Activated CD4-positive, CD25-positive, alpha-beta regulatory T cell treated with anti-CD3 and anti-CD28 coated beads, Interleukin-2, amount 50 U/mL, for 24 hours (primary cell): ENCODE measurements around the gene ASB10.

Source experiments
- ATAC-seq, 2 donors: fragments of 150-1000 bp; cut with Tn5 transposase; one replicate each; pipeline ENCODE4 v1.10.0; 2021; ENCODE audit warnings: mild to moderate bottlenecking in 1 of 2, moderate library complexity in 1 of 2

The ASB10 gene

DNA sequence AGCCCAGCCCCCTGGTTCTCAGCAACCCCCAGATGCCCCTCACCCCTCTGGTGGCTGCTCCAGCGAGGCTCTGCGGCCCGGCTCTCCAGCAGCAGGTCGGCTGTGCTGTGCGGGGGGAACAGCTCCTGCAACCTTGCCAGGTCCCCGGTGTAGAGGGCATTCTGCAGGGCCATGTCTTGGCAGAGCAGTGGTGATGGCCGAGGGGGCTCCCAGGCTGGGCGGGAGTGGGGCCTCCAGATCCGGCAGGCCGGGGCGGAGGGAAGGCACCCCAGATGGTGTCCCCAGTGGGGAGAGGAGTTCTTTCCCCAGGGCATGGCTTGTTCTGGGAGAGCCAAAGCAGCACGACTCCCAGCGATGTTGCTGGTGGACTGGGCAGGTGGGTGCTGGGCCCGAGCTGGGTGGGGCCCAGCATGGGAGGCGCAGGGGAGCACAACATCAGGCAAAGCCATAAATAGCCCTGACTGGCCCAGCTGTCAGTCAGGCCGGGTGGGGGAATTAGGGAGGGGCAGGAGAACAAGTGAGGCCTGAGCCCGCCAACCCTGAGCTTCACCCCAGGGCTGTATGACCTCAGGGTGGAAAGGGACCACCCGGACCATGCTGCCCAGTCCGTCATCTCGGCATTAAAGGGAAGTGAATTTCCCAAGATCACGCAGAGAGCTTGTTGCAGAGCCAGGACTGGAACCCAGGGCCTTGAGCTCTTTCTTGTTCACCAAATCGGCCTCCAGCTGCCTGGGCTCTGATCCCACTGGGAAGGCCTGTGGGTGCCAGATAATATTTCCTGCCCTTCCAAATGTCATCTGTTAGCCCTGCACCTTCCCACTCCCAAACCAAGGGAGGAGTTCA, 580 bp upstream of the ASB10 start:
- ATAC-seq = no peak

DNA sequence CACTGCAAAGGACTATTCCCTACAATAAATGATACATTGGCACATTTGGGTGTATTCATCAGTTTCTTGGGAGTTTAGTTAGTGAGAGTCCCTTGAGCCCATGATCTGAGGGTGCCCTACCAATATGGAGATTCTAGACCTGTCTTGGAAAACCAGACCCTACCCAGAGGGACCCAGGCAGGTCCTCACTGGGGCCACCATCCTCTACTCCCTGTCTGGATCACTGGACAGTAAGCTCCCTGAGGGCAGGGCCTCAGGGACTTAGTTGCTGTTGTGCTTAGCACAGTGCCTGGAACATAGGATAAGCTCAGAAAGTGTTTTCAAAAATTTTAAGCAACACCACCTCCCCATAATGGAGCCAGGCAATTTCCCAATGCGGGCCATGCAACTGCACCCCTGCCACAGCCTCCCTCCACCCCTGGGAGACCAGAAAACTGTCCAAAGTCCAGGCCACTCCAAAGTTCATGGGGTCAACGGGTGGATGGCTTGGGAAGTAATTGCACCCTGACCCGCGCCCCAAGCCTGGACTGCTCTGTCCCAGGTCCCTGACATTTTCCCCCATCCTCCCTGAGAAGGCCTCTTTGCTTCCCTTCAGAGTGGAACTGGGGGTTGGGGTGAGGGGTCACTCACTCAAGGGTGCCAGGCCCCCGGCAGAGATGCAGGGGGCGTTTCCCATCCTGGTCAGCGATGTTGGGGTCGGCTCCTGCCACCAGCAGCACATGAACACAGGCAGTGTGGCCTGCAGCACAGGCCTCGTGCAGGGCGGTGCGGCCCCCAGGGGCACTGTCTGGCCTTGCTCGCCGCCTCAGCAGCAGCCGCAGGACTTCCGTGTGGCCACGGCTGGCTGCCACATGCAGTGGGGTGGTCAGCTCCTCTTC, 1.0 kb downstream of the ASB10 start:
- ATAC-seq = no peak

DNA sequence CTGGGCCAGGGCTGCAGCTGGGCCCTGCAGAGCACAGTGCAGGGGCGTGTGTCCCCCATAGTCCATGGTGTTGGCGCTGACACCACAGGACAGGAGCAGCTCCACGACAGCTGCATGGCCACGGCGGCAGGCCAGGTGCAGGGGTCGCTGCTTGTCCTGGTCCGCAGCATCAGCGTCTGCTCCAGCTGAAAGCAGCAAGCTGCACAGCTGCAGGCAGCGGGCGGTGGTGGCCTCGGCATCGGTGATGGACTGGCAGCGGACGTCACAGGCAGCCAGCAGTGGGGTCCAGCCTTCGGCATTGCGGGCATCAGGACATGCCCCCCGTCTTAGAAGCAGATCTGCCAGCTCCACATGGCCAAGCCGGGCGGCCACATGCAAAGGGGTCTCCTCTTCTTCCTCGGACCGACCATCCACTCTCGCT, 6.0 kb downstream of the ASB10 start:
- no peak for ATAC-seq

DNA sequence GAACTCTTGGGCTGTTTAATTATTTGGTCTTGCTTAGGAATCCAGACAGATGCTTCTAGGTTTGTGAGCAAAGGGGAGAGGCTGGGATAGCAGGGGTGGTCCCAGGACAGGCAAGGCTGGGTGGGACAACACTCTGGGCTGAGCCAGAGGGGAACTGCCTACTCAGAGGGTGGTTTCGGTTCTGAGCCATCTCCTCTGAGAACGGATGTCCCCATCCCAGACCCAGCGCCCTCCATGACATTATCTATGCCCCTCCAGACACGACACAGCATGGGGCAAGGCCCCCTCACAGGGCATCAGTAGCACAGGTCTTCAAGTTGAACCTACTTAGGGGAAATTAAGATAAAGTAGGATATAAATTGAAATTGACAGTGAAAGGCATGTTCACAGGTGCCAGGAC, 7.1 kb downstream of the ASB10 start:
- ATAC-seq = no peak

DNA sequence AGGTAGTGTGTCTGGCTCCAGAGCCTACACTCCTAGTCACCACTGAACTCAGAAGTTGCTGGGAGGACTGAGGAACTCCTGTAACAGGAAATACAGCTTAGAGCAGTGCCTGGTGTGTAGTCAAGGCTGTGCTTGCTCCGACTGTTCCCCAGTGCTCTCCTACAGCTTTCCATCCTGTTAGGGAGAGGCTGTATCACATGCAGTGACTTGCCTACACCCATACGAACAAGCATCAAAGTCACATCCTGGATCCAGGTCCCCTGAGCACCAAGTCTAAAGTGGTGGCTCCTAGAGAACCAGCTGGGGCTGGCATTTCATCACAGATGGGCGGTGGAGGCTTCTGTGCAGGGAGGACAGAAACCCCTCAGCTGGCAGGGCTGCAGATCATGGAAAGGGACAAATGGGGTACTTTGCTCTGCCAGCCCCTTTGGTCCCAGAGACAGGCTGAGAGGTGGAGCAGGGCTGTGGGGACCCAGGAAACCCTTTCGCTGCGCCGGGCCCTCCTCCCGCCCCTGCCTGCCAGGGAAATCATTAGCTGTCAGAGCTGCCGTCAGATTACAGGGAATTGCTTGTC, 7.7 kb downstream of the ASB10 start:
- ATAC-seq = no peak

DNA sequence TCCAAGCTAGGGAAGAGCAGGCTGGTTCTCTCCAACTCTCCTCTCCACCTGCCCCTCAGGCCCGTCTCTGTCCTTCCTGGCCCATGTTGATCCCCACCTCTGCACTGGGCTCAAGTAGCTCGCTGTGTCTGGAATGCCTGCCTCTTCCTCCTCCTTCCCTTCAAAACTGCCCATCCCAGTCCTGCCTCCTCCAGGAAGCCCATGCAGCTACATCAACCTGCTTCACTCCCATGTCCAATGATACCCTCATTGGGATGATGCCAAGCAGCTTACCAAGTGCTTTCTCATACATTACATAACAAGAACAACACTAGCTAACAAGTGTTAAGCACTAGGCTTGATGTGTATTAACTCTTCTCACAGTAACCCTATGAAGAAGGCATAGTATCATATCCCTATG, 8.2 kb downstream of the ASB10 start:
- ATAC-seq = no peak

DNA sequence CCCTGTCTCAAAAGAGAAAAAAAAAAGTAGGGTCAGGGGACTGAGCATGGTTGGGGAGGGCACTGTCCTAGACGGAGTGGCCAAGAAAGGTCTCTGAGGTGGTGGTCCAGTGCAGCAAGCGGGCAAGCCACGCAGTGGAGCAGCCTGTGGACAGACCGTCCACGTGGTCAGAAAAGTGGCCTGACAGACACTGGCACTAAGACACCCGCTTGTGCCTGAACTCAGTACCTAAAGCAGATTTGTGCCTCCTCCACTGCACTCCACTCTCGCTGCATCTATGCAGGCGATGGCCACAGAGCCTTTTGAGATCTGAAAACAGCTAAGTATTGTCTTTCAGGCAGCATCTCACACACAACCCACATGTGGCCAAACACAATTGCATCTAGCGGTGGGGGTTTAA, 8.8 kb downstream of the ASB10 start:
- no peak for ATAC-seq

- no peak for ATAC-seq
These were observed 9.7 kb downstream of the ASB10 start for GRCh38 chr7:151177310-151177709.

DNA sequence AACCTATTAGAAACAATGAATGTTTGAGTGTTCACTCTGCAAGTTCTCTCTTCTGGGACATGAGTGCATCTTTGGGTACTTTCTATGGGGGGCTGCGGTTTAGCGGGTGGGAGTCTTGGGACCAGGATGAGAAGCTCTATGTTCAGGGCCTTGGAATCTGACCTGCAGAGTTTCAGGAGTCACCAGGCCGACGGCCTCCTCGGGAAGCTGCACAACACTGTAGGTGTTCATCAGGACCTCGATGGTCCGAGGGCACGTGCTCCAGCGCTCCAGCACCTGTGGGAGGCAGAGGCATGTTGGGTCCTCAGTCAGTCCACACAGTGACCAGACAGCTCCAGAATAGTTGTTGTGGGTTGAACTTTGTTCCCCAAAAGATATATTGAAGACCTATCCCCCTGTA, 10.6 kb downstream of the ASB10 start:
- no peak for ATAC-seq

DNA sequence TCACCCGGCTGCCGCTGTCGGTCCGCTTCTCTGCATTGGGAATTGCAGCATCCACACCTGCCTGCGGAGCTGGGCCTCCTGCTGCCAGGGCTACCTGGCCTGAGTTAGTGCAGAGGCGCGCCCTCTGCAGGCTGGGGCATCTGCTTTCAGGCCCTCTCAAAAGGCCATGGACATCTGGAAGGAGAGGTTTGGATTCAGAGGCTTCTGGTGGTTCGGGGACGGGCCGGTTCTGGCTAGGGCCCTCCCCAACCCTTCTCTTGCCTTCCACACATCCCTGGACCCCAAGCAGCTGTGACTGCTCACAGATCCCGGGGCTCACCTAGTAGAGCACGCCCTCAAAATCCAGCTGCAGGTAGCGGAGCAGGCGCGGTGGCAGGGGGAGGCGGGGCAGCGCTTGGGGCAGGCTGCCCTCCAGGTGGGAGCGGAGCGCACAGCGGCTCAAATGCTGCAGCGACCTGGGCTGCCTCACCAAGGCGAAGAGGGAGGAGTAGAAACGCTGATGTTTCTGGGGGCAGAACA, 11.2 kb downstream of the ASB10 start:
- ATAC-seq = no peak

- ATAC-seq = no peak
These were observed 11.8 kb downstream of the ASB10 start for GRCh38 chr7:151175047-151175792.

DNA sequence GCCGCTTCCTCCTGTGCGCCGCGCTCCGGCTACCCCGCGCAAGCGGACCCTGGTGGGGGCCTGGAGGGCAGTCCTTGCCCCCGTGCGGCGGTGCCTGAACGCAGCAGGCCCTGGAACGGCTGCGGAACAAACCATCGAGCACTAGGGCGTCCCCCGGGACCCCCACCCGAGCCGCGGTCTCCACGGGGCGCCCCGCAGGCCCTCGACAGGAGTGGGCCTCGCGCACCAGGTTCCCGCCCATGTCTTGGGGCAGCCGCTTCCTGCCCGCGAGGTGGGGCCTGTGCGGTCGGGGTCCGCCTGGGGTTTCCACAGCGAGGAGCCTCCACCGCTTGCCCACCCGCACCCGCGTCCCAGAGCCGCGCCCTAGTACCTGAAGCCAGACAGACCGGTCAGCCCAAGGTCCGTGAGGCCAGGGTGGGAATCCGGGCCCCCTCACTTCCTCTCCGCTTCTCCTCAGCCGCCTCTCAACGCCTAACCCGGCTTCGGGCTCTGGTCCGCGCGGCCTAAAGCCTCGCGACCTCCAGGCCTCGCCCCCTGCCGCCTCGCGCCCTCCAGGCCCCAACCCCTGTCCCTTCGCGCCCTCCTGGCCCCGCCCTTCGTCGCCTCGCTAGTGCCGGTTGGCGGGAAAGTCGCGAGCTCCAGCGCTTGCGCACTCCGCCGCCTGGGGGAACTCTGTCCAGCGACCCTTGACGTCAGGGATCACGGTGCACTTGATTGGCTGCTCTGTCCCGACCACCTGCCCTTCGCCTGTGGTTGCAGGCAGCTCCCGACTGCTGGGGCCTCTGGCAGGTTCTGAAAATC, 12.6 kb downstream of the ASB10 start:
- peak in 1 of 2 donors; percentile 30 for ATAC-seq

DNA sequence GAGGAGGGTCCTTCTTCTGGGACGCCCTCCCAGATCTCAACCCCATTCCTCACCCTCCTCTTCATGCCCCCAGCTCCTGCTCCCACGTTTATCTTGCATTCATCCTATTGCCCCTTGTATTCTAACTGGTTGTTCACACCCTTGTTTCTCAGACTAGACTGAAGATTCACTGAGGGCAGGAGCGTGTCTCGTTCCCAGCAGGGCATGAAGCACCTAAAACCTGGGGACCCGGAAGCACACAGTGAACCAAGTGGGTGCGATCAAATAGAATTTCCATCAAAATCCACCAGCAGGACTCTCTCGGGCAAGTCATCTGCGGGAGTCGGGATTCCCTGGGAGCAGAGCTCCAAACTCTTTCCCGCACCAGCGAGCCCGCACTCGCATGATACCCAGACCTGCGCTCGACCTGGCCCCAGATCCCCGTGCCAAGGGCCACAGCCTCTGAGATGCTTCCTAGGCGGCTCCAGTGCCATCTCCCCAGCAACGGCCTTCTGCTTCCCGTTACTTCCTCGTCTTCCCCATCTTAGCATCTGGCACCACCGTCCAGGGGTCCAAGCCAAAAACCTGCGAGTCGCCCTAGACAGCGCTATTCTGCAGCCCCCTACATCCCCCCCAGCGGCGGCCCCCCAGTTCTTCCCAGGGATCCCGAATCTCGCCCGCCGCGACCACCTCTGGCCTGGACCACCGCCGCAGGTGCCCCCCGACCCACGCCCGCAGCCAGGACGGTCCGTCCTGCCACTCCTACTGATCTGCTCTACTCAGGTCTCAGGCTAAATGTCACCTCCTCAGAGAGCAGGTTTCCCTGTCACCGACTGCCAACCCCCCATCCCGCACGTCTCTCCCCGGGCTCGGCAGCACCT, 13.4 kb downstream of the ASB10 start:
- ATAC-seq = no peak

- ATAC-seq = peak; percentile 71 to 77
These were observed 14.5 kb downstream of the ASB10 start for GRCh38 chr7:151172273-151173141.

DNA sequence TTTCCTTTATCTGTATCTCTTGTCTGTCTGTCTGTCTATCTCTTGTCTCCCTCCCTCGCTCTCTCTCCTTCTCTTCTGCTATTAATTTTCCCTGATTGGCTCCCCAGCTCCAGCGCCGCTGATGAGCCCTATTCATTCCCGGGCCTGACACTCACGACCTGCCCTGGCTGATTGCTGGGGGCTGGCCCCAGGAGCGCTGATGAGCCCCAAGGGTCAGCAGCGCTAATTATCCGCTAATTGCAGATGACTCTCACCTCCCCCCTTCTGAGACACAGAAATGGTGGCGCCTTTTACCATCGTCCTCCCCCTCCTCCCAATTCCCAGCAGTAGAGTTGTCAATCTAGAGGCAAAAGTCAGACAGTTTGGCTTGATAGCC, 18.3 kb downstream of the ASB10 start:
- ATAC-seq = no peak

- ATAC-seq = peak; percentile 74 to 81
These were observed 18.9 kb downstream of the ASB10 start for GRCh38 chr7:151168003-151168786.

GRCh38 chr7:151167197-151167961, 19.7 kb downstream of the ASB10 start, which contains the start of gene GBX1:
GBX1 (minus strand) TSS chr7:151167694; CDS start chr7:151167548, 146 bp downstream.
- peak in 1 of 2 donors; percentile 42 for ATAC-seq
